Measurements from ENCODE around the gene DGAT2L6. TPM values are rescaled to one million over a fixed set of nuclear protein-coding genes. Genes with fewer than 3 reads are reported as not detected.

DGAT2L6 gene
- total RNA-seq = not detected

- no peak for DNase-seq (ENCODE audit: low spot score in 2 of 2)
- no peak for FAIRE-seq
Measured at GRCh38 chrX:70176938-70177533, at the start of gene DGAT2L6. Gene DGAT2L6, plus strand, starts transcription at chrX:70177483. Its CDS starts 100 bp downstream, at chrX:70177583.

GRCh38 chrX:70128071-70128470, 49.2 kb upstream of the DGAT2L6 start:
- FAIRE-seq = no peak
- no peak for DNase-seq (ENCODE audit: low spot score in 2 of 2)

DNA sequence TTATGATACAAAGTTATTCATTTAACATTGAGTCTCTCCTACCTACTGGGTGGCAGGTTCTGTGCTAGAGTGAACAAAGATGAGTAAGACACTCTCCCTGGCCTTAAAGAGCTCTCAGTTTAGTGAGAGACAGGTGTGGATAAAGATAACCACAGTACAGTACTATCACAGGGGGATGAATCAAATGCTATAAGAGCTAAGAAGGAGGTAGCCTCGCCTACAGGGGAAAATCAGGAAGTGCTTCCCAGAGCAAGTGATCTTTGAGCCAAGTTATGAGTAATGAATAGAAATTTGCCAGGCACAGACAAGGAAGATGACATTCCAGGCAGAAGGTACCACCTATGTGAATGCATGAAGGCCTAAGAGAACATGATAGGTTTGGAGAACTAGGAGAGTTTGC, 47.5 kb upstream of the DGAT2L6 start:
- no peak for FAIRE-seq
- no peak for DNase-seq (ENCODE audit: low spot score in 2 of 2)

- no peak for FAIRE-seq
Measured at GRCh38 chrX:70132224-70132623, 45.1 kb upstream of the DGAT2L6 start.

DNA sequence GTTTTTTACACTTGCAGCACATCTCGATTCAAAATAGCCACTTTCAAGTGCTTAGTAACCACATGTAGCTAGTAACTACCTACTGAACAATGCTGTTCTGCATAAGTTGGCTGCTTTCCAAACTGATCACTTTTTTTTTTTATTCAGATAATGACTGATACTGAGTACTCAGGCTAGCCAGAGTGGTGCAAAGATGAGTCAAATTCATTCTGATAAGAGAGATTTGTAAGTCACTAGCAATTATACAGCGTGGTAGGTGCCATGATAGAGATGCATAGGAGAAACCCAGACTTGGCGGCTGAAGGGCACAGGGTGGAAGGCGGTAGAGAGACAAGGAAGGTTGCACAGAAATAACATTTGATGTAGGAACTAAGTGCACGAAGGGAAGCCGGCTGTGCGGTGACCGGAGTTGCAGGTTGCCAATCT, 44.4 kb upstream of the DGAT2L6 start:
- no peak for FAIRE-seq
- no peak for DNase-seq (ENCODE audit: low spot score in 2 of 2)

More at GRCh38 chrX:70132224-70132623, 45.1 kb upstream of the DGAT2L6 start:
- DNase-seq (ENCODE audit: low spot score in 2 of 2) = no peak

- peak; percentile 60 to 68 for DNase-seq (ENCODE audit: low spot score in 2 of 2)
- FAIRE-seq = no peak
Measured at GRCh38 chrX:70133303-70134115, 43.8 kb upstream of the DGAT2L6 start, which contains the start of gene IGBP1. Gene IGBP1, plus strand, starts transcription at chrX:70133447. Its CDS starts 501 bp downstream, at chrX:70133948.

GRCh38 chrX:70134116-70134477, 43.2 kb upstream of the DGAT2L6 start:
- FAIRE-seq = no peak
- DNase-seq (ENCODE audit: low spot score in 2 of 2) = no peak

DNA sequence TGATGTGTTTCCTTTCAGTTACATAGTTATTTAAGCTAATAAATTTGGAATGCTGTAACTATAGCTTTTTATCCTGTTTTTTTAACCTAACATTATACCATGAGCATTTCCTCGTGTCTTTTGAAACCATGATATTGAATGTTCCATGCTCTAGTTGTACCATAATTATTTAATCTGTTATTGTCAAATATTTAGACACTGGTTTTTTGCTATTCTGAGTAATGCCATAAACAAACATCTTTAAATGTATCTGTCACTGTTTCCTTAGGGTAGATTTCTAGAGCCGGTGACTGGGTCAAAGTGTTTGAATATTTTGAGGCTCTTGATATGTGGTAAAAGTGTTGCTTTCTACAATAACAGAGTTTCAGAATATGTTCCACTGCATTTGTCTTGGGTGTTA, 38.7 kb upstream of the DGAT2L6 start:
- DNase-seq (ENCODE audit: low spot score in 2 of 2) (no peak), FAIRE-seq (no peak)

GRCh38 chrX:70139736-70140135, 37.5 kb upstream of the DGAT2L6 start:
- FAIRE-seq (no peak), DNase-seq (ENCODE audit: low spot score in 2 of 2) (no peak)

GRCh38 chrX:70141373-70141772, 35.9 kb upstream of the DGAT2L6 start:
- no peak for FAIRE-seq
- DNase-seq (ENCODE audit: low spot score in 2 of 2) = no peak

DNA sequence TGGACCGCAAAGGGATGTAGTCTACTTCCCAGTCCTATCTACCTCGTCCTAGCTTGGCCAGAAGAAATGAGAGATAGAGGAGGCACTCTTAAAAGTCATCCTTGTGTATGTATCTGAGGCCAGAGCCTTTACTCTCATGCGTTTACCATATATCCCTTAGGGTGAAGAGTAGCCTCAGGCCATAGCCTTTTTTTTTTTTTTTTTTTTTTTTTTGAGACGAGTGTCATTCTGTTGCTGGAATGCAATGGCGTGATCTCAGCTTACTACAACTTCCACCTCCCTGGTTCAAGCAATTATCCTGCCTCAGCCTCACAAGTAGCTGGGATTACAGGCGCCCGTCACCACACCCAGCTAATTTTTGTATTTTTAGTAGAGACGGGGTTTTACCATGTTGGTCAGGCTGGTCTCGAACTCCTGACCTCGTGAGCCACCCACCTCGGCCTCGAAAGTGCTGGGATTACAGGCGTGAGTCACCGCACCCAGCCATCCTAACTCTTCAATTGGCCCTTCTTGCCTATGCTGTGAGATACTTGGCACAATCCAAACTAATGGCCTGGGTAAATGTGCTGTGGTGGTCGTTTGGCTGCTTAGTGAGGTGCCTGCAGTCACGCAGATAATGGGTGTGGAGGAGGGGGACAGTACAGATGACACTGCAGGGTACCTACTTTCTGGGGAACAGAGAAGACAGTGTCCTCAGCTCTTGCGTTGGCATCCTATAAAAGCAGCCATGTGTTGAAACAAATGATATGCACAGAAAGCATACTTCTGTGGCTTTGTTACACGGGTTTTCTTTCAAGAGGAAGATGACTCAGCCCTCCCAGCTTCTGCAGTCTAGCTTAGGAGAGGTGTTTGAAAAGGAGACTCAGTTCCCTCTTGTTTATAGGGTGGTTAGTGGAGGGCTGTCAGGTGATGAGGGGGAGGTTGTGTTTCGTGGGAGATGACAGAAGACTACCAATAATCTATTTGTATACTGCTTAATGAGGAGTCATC, 10.4 kb upstream of the DGAT2L6 start:
- DNase-seq (ENCODE audit: low spot score in 2 of 2) = no peak
- FAIRE-seq = no peak

DNA sequence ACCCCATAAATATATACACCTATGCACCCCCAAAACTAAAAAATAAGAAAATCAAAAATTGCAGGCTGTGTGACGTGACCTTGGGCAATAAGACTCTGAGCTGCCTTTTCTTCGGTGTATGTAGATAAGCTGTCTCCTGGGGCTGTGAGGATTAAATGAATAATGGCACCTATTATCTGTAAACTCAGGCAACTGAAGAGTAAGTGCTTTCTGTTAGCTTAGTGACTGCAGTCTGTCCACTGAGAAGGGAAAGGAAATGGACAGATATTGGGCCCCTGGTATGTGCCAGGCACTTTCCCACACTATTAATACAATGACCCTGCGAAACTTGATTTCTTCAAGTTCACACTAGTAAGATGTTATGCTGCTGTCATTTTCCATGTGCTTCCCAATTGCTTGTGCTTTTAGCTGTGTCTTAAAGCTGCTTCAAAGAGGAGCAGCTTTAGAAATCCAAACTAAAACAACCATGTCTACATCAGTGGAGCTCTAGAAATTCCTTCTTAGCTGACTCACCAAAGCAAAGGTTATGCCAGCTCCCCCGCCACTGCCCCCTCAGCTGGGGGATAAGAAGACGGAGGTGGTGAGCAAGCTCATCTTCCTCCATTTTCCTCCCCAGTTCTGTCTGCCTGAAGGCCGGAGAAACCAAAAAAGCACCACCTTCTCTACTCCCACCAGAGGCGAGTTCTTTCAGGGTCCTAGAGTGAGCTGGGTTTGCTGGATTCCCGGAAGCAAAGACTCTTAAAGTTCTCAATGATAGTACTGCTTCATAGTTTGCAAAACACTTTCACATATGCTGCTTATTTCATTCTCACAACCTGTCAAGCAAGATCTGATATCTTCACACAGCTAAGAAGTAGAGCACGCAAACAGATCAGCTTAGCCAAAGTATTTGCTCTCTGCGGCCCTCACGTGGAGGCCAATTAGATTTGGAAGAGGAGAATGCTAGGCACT, 8.8 kb upstream of the DGAT2L6 start:
- DNase-seq (ENCODE audit: low spot score in 2 of 2) = no peak
- FAIRE-seq = no peak

DNA sequence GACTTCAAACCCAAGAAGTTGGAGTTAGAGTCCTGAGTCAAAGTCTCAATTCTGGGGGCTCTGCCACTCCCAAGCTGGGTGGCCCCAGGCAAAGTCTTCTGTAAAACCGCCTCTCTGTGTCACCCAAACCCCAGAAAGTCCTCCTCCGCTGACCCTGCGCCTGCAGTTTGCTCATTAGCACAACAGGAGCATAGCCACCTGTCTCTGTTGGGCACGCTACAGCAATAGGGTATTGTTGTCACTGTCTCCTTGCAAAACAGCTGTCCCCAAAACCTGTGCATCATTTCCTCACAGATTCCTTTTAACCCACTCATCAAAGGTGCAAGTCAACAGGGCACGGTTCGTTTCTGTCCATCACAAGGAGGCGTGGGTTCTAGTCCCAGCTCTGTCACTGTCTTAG, 8.0 kb upstream of the DGAT2L6 start:
- FAIRE-seq (no peak), DNase-seq (ENCODE audit: low spot score in 2 of 2) (no peak)

DNA sequence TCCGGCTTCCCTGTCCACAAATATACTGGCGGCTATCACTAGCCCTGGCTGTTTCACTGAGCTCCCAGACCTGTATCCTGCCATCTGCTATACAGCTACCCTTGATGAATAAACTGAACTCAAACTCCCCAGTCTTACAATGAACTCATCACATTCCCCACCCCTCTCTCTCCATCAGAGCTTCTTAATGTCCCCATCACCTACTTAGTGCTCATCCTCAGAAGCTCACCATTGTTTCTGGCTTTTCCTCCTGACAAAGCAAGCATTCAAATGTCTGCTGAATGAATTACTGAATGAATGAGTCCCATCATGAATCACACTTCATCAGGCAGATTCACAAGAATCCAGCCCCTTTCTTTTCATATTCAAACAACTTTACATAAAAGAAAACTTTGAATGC, 5.7 kb upstream of the DGAT2L6 start:
- FAIRE-seq = no peak
- DNase-seq (ENCODE audit: low spot score in 2 of 2) = no peak

DNA sequence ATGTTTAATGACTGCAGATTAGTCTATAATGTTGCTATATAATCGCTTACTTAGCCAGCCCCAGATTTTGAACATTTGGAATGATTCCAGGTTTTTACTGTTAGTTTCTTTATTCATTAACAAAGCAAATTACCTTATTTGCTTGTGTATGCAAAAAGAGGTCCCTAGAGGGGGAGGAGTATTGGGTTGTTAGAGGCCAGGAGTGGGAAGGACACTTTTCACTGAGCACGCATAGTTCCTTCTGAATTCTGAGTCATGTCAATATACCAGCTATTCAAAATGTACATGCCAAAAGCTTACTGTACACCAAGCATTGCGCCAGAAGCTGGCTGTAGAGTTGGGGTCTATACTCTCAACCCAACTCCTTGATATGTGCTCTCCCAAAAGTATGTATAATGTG, 5.1 kb upstream of the DGAT2L6 start:
- no peak for FAIRE-seq
- no peak for DNase-seq (ENCODE audit: low spot score in 2 of 2)

DNA sequence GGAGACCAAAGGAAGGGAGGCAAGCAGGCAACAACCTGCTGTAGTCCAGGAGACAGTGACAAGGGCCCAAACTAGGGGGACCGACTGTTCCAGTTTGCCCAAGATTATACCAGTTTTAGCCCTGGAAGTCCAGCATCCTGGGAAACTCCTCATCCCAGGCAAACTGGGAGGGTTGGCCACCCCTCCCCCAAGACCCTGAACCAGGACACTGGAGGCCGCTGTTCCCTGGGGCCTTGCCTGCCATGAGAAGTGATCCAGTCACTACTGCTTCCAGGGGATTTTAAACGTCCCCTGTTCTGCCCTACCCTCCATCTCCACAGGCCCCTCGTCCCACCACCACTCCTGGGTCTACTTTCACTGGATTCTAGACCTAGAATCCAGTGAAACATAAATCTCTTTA, 4.3 kb upstream of the DGAT2L6 start:
- no peak for FAIRE-seq
- DNase-seq (ENCODE audit: low spot score in 2 of 2) = no peak

GRCh38 chrX:70174754-70175153, 2.5 kb upstream of the DGAT2L6 start:
- DNase-seq (ENCODE audit: low spot score in 2 of 2) (no peak), FAIRE-seq (no peak)

- DNase-seq (ENCODE audit: low spot score in 2 of 2) (no peak), FAIRE-seq (no peak)
Measured at GRCh38 chrX:70175338-70175737, 1.9 kb upstream of the DGAT2L6 start.

DNA sequence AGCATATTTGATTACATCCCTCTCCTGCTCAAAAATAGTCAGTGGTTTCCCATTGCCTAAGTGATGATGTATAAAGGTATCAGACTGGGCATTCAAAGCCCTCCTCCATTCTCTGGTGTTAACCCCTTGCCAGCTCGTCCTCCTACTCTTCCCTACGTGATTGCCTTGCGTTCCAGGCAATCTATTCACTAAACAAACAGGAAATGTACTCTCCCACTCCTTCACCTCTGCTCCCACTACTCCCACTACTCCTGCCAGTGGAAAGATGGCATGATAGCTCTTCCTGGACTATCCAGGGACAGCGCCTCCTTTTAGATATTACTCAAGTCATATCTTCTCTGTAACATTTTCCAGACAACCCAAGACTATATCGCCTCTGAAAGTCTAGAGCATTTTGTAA, 5.8 kb downstream of the DGAT2L6 start:
- FAIRE-seq (no peak), DNase-seq (ENCODE audit: low spot score in 2 of 2) (no peak)

GRCh38 chrX:70190225-70190624, 12.9 kb downstream of the DGAT2L6 start:
- FAIRE-seq = no peak
- no peak for DNase-seq (ENCODE audit: low spot score in 2 of 2)
